Fibroblast of lung (primary cell): ENCODE data around the gene DOK5.

Experiments used
- CTCF ChIP-seq, 2 donors: IDR thresholded peaks in 1 of 2; conservative IDR thresholded peaks in 1 of 2; 1 replicate in 1 of 2; 2 replicates in 1 of 2; pipeline ENCODE4 v1.5.1; 2011 to 2012; ENCODE audit warnings: low read length in 2 of 2, control low read depth in 1 of 2, inconsistent platforms in 1 of 2, low read depth in 1 of 2, mild to moderate bottlenecking in 1 of 2
- EZH2 ChIP-seq: IDR thresholded peaks from 2 replicates; pipeline ENCODE4 v1.5.1; 2012; ENCODE audit warnings: low read length, control low read depth, mild to moderate bottlenecking; ENCODE audit errors: missing control alignments

DNA sequence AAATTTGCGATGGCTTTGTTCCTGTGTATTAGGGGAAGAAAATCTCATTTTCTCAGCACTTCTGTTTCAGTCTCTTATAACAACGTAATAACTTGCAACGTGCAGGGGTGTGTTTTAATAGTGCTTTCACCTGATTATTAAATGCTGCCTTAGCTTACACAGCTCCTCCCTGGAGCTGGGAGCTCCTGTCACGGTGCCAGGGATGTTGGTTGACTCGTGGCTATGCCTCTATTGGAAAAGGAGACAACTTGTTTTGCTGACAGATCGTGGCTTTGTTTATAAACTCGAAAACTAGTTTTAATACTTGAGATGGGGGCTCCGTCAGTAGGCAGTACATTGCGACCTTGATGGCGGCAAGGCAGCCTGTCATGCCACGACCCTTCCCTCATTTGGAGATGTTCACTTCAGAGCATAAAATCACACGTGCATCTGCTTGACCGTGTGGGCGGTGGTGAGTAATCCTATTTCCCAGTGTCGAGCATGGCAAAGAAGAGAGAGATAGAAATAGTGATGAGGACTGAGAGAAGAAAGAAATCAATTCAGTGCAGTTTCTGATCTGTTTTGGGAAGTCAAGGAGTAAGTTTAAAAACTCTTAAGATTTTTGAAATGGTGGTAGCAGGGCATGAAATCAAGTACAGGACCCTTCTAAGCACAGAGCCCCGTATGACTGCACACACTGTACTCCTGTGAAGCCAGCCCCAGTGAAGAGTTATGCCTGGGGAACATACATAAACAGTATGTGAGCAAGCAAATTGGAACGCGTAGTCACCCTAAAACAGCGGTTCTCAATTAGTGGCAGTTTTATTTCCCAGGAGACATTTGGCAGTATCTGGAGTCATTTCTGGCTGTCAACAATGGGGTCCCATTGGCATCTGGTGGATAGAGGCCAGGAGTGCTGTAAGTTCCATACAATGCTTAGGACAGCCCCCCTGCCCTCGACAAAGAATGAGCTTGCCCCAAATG is 147.2 kb downstream of the DOK5 start:
- TF ChIP-seq CTCF (conservative IDR thresholded peaks at IDR 0.05 in 1 of 2, IDR thresholded peaks at IDR 0.05 in 1 of 2; ENCODE audit: low read depth in 1 of 2, low read length in 2 of 2) (no peak), EZH2 (no peak)
